Middle frontal gyrus (tissue), 1 donor: ENCODE data around the gene SNX17.
"Not testable (repeated sequence)": the region's sequence is repeated elsewhere in the genome, so short reads cannot be mapped to it uniquely, and the experiment has no call there.

Source experiments
- DNase-seq: peaks from one replicate; pipeline ENCODE4 v3.0.0-alpha.2; 2015; ENCODE audit warnings: low spot score; ENCODE audit errors: extremely low spot score

SNX17 gene

DNA sequence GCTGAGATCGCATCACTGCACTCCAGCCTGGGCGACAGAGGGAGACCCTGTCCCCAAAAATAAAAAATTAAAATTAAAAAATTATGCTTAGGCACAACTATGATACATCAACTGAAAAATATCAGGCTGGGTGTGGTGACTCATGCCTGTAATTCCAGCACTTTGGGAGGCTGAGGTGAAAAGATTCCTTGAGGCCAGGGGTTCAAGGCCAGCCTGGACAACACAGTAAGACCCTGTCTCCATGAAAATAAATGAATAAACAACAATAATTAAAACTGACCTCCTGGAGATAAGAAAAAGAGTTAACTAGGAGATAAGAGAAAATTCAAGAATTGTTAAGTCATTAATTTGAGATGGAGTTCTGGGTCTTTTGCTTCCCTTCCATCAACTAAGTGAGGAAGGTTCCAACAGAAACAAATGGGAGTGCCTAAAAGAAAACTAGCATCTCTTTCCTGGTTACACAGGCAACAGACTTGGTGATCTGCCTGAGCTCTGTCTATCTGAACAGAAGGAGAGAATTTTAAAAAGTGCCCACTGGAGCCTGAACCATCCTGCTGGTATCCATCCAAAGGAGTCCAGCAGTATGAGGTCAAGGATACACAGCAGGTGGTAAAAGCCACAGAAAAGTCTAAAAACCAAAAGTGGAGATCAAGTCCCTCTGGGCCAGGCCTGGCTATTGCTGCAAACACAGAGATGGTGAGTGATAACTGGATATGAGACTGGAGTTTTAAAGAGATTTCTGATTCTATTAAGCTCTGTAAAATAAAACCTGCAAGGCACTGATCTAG lies 30.1 kb downstream of the SNX17 start:
- DNase-seq, result no peak

DNA sequence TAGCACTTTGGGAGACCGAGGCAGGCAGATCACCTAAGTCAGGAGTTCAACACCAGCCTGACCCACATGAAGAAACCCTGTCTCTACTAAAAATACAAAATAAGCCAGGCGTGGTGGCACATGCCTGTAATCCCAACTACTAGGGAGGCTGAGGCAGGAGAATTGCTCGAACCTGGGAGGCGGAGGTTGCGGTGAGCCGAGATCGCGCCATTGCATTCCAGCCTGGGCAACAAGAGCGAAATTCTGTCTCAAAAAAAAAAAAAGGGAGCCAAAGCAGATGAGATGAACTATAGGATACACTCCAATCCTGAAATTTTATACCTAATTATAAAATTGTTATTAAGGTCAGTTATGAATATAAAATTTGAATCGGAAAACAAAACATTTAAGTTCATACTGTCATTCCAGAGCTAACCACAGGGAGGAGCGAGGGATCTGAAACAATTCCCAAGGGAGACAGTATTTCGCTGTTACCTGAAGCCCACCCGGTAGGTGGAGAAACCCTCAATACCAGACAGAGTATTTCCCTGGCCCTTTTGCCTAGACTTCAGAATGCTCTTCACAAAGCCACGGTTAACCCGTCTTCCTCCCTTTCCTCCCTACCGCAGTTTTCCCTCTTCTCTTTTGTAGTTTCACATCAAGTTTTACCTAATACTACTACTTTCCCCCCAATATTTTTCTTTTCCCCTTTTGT lies 37.5 kb downstream of the SNX17 start:
- DNase-seq, result no peak

DNA sequence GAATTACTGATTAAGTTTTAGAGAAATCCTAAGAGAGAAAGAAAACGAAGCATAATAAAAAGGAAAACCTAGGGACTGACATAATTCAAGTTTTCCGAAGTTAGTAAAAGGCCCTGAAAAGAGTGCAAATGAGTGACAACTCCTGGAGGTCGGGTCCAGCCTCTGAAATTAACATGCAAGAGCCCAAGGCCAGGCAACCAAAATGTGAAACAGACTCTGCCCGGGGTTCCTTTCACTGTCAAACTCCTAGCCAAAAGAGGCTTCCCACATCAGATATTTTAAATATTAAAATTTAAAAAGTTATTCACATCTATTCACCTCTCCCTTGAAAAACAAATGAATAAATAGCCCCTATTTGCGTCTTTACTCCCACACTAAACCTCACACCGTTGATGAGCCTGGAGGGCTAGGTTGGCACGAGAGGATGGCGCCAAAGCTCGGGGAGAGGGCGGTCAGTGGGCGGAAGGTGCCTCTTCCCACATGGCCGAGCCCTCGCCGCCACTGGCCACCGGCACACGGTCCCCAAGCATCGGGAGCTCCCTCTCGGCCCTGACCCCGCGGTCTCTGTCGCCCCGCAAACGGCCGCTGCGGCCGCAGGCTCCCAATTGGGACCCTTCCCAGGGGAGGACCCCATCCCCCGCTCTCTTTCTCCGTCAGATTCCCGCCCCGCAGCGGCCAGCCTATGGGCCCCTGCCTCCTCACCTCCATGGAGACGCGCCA lies 38.3 kb downstream of the SNX17 start:
- no peak for DNase-seq

DNA sequence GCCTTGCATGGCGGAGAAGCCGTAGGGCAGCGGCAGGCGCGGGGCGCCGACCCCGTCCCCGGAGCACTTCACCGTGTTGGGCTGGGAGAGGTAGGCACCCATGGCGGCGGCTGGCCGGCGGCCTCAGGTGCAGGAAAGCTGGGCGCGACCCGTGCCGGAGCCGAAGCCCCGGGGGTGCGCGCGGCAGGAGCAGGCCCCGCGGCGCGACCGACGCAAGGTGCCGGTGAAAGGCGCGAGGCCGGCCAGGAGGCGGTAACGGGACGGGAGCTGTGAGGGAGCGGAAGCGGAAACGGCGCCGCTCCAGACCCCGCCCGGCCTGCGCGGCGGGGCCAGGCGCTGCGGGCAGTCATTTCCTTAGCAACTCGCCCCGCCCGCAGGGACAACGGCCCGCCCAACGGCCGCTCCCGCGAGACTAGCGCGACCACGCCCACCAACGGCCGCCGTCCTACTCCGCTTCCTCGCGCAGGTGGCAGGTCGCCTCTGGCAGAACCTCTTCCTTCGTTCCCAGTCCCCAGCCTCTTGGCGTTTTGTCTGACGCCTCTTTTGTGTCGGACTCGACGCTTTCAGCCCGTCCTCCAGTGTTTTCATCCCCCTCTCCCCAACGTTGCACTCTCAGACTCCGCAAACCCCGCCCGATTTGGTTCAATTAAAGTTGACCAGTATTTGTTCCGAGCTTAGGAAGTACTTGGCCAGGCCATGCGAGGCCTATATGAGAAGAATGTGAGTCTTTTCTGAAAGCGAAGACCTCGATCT lies 39.1 kb downstream of the SNX17 start, which contains the start of gene PPM1G:
PPM1G (minus strand) TSS at position 271 of the 753 bp plus-strand sequence; CDS start at position 102, 169 bp downstream.
- DNase-seq, result peak; percentile 89

DNA sequence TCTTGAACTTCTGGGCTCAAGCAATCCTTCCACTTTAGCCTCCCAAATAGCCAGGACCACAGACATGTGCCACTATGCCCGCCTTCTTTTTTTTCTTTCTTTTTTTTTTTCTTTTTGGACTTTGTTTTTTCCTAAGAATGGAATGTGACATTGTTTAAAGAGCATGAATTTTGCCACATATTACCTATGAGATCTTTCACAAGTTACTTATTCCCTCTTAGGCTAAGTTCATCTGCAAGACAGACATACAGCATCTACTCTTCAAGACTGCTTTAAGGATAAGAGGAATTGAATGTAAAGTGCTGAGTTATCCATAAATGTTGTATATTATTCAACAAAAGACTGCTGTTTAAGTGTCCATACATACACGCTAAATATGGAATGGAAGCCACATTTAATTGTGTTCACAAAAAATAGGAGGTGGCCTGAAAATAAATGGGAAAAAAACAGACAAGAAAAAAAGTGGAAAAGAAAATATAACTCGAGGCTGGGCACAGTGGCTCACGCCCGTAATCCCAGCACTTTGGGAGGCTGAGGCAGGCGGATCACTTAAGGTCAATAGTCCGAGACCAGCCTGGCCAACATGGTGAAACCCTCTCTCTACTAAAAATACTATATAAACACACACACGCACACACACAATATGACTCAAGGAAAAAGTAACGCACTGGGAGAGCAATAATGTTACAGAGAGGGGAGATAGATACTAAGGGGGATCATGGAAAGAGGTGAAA lies 42.2 kb downstream of the SNX17 start:
- no peak for DNase-seq

DNA sequence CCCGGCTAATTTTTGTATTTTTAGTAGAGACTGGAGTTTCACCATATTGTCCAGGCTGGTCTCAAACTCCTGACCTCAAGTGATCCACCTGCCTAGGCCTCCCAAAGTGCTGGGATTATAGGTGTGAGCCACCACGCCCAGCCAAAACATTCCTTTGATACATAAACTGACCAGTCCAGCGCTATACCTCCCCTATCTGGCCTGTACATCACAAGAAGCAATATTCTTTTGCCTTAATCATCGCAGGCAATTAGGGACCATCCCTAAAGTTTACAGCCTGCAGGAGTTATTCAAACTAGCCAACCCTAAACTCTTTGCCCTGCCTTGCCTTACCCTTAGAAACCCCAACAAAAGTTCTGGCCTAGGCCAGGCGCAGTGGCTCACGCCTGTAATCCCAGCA lies 45.7 kb downstream of the SNX17 start:
- no peak for DNase-seq

DNA sequence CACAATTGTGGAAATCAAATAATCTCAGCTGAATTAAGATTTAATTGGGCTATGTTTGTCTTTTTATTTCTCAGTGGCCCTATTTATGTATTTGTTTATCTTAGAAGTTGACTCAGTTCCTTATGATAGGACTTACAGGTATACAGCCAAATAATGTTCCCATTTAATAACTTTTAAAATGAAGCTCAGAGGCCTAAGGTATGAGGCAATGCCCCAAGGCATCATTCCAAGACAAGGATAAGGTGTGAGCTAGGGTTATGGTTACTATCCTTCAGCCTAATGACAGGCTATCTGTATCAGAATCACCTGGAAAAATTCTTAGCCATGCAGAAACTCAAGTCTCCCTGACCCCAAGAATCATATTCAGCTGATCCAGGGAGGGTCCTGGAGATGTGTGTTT lies 50.6 kb downstream of the SNX17 start:
- DNase-seq, result no peak

DNA sequence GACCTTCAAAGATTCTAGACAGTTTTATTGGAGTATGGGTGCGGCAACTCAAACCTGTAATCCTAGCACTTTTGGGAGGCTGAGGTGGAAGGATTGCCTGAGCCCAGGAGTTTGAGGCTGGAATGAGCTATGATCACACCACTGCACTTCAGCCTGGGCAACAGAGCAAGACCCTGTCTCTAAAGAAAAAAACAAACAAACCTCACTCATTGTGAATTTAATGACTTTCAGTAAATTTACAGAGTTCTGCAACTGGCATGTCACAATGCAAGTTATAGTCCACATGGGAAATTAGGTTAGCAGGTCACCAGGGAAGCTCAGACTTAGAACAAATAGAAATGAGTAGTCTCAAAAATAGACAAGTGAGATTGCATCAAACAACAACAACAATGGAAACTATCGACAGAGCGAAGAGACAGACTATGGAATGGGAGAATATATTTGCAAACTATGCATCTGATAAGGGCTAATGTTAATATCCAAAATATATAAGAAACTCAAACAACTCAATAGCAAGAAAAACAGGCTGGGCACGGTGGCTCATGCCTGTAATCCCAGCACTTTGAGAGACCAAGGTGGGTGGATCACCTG lies 51.3 kb downstream of the SNX17 start:
- no peak for DNase-seq

DNA sequence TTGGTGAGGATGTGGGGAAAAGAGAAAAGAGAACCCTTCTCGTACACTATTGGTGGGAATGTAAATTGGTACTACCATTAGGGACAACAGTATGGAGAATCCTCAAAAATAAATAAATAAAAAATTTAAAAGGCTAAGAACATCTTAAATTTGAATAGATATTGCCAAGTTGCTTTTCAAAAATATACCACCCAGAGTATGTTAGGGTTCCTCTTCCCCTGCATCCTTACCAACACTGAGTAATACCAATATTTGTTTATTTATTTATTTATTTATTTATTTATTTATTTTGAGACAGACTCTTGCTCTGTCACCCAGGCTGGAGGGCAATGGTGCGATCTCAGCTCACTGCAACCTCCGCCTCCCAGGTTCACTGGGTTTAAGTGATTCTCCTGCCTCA lies 52.5 kb downstream of the SNX17 start:
- no peak for DNase-seq

DNA sequence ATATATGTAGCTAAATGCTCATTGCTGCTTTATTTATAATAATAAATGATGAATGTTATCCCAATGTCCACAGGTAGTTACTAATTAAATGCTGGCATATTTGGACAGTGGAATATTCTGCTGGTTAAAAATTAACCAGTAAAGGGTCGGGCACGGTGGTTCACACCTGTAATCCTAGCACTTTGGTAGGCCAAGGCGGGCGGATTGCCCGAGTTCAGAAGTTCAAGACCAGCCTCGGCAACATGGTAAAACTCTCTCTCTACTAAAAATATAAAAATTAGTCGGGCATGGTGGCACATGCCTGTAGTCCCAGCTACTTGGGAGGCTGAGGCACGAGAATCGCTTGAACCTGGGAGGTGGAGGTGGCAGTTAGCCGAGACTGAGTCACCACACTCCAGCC lies 54.6 kb downstream of the SNX17 start:
- DNase-seq, result not testable (repeated sequence)
